Choroid plexus epithelial cell (primary cell): ENCODE data around the gene CACNA1I.

Source experiments
- DNase-seq: peaks from one replicate; pipeline ENCODE4 v3.0.0-alpha.2; 2010; ENCODE audit warnings: low read depth
- H3K4me3 ChIP-seq: 2 replicates; pipeline ENCODE4 v1.5.1; 2011; ENCODE audit warnings: low read depth, mild to moderate bottlenecking, control low read depth, low read length, moderate library complexity
- TF ChIP-seq, protein P1 (sequence below): conservative IDR thresholded peaks from 2 replicates; pipeline ENCODE4 v1.5.1; 2011; ENCODE audit warnings: low read depth, mild to moderate bottlenecking, control low read depth, inconsistent platforms, low read length, moderate library complexity

The CACNA1I gene

DNA sequence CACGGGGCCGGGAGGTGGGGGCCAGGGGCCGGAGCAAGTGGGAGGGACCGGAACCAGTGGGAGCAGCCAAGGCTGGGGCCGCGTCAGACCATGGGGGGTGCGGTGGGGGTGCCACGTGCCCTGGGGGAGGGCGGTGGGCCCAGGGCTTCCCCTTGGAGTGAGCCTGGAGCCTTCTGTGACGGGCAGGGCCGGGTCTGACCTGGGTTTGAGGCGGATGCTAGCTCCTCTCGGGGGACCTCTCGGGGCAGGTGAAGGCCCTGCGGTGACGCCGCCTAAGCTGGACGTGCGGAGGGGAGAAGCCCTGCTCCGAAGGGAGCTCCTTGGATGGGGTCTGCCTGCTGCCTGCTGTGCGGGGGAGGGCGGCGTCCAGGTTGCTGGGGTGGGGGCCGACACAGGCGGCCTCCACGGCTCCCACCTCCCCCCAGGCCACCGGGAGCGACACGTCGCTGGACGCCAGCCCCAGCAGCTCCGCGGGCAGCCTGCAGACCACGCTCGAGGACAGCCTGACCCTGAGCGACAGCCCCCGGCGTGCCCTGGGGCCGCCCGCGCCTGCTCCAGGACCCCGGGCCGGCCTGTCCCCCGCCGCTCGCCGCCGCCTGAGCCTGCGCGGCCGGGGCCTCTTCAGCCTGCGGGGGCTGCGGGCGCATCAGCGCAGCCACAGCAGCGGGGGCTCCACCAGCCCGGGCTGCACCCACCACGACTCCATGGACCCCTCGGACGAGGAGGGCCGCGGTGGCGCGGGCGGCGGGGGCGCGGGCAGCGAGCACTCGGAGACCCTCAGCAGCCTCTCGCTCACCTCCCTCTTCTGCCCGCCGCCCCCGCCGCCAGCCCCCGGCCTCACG lies 115.0 kb downstream of the CACNA1I start:
- DNase-seq = no peak
- H3K4me3 ChIP-seq = no peak overlapping the region
- TF ChIP-seq, protein P1, sequence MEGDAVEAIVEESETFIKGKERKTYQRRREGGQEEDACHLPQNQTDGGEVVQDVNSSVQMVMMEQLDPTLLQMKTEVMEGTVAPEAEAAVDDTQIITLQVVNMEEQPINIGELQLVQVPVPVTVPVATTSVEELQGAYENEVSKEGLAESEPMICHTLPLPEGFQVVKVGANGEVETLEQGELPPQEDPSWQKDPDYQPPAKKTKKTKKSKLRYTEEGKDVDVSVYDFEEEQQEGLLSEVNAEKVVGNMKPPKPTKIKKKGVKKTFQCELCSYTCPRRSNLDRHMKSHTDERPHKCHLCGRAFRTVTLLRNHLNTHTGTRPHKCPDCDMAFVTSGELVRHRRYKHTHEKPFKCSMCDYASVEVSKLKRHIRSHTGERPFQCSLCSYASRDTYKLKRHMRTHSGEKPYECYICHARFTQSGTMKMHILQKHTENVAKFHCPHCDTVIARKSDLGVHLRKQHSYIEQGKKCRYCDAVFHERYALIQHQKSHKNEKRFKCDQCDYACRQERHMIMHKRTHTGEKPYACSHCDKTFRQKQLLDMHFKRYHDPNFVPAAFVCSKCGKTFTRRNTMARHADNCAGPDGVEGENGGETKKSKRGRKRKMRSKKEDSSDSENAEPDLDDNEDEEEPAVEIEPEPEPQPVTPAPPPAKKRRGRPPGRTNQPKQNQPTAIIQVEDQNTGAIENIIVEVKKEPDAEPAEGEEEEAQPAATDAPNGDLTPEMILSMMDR = no peak

DNA sequence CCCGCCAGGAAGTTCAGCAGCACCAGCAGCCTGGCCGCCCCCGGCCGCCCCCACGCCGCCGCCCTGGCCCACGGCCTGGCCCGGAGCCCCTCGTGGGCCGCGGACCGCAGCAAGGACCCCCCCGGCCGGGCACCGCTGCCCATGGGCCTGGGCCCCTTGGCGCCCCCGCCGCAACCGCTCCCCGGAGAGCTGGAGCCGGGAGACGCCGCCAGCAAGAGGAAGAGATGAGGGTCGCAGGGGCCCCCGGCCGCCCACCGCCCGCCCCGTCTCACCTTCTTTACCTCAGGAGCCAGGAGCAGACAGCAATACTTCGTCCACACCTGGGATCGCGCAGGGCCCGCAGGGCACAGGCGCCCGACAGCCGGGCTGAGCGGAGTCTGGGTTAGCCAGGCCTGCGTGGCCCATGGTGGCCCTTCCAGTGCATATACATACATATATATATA lies 115.6 kb downstream of the CACNA1I start:
- DNase-seq = no peak
- TF ChIP-seq, protein P1 = no peak
- no peak overlapping the region for H3K4me3 ChIP-seq

DNA sequence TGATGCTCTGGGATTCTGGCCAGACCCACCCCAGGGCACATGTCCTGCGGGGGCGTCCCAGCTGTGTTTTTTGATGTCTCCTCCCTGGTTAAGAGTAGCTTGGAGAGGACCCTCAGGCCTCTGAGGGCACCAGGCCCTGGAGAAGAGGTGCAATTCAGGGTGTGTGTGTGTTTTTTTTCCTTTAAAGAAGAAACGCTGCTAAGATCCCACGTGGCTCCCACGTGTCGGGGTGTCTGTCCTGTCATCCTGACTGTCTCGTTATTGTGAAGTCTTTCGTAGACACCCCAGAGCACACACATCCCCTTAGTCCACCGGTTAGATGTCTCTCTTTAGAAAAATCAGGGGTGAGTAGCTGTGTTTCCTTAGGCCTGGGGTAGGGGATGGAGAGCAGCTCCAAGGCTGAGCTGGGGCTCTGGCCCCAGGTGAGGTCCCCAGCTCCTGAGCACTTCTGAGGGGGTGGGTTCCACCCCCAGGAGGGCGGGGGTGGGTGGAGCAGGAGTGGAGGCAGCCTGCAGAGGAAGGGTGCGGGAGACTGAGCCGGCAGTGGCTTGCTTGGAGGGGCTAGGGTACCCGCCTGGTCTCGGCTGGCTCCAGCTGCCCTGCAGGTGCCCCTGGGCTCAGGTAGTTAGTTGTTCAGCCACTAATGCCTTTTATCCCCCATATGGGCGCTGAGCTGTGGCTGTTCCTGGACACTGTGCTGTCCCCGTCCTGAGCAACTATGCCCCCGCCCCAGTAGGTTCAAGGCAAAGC lies 116.4 kb downstream of the CACNA1I start:
- no peak for DNase-seq
- no peak overlapping the region for H3K4me3 ChIP-seq
- TF ChIP-seq, protein P1 = no peak

- DNase-seq = no peak
- no peak overlapping the region for H3K4me3 ChIP-seq
- TF ChIP-seq, protein P1 = no peak
These were observed 117.7 kb downstream of the CACNA1I start for GRCh38 chr22:39688186-39688785.

GRCh38 chr22:39689421-39689820 lies 118.9 kb downstream of the CACNA1I start:
- no peak for DNase-seq
- no peak overlapping the region for H3K4me3 ChIP-seq
- TF ChIP-seq, protein P1 = no peak

DNA sequence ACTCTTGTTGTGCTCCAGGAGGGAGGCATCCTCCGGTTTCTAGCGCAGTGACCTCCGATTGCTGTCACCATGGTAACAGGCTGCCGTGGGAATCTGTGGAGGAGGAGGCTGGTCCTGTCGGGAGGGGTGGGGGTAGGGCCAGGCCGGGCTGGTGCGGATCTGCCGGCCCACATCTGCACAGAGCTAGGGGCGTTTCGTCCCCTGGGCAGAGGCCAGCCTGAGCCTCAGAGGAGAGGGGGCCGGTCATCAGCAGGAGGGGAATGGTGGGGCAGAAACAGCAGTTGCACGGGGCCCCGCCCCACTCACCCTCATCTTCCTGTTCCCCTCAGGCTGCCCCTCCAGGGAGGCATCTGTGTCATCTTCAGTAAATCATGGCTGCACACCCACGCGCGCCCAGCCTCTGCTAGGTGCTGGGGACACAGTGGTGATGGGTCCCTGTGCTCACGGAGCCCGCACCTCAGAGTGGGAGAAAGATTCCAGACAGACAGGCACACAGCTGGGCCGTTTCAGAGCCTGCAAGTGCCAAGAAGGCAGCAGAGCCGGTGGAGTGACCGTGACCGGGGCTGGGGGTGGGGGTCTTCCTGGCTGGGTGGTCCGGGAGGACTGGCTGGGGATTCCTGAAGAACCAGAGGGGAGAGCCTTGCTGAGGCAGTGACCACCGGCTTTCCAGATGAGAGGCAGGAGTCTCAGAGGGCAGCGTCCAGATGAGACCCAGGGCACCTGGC lies 120.5 kb downstream of the CACNA1I start:
- TF ChIP-seq, protein P1 = no peak
- H3K4me3 ChIP-seq = no peak overlapping the region
- peak; percentile 3 for DNase-seq
